Activated CD4-positive, alpha-beta T cell treated with anti-CD3 and anti-CD28 coated beads for 24 hours (primary cell): ENCODE data around the gene MMP15.
A peak's percentile ranks its signal among the peaks of the same experiment; 100 is the strongest.
"Not testable (repeated sequence)": the region's sequence is repeated elsewhere in the genome, so short reads cannot be mapped to it uniquely, and the experiment has no call there.

ENCODE experiments used
- DNase-seq, 2 donors: peaks; one replicate each; pipeline ENCODE4 v3.0.0-alpha.2; 2020; ENCODE audit warnings: low read depth in 2 of 2

The MMP15 gene

DNA sequence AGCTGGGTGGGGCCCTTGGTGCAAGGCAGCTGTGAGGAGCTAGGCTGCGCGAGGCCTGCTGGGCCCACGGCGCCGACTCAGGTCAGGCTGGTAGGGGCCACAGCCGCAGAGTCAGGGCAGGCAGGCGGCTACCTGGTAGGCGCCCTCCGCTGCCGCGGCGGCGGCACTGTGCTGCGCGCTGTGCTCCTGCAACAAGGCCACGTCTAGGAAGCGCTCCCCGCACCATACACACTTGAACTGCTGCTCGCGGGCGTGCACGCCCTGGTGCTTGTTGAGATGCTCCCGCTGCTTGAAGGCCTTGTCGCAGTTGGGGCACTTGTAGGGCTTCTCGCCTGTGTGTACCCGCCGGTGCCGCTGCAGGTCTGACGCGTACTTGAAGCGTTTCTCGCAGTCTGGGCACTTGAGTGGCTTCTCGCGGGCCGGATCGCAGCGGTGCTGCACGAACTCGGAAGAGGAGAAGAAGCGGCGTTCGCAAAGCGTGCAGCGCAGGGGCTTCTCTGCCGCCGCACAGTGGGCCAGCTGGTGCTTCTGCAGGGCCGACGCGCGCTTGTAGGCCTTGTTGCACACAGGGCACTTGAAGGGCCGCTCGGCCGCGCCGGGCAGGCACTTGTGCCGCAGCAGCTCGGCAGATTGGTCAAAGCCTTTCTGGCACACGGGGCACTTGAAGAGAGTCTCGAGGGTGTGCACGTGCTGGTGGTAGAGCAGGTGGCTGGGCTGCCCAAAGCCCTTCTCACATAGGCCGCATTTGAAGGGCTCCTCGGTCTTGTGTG, 29.0 kb upstream of the MMP15 start:
- no peak for DNase-seq

DNA sequence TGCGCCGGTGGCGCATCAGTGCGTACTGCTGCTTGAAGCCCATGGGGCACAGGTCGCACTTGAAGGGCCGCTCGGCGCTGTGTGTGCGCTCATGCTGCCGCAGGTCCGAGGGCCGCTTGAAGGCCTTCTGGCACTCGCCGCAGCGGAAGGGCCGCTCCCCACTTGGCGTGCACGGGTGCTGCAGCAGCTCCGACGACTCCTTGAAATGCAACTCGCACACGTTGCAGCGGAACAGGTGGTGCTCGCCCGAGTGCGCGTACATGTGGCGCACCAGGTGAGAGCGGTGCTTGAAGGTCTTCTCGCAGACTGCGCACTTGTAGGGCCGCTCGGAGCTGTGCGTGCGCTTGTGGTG, 28.4 kb upstream of the MMP15 start:
- DNase-seq = no peak

DNA sequence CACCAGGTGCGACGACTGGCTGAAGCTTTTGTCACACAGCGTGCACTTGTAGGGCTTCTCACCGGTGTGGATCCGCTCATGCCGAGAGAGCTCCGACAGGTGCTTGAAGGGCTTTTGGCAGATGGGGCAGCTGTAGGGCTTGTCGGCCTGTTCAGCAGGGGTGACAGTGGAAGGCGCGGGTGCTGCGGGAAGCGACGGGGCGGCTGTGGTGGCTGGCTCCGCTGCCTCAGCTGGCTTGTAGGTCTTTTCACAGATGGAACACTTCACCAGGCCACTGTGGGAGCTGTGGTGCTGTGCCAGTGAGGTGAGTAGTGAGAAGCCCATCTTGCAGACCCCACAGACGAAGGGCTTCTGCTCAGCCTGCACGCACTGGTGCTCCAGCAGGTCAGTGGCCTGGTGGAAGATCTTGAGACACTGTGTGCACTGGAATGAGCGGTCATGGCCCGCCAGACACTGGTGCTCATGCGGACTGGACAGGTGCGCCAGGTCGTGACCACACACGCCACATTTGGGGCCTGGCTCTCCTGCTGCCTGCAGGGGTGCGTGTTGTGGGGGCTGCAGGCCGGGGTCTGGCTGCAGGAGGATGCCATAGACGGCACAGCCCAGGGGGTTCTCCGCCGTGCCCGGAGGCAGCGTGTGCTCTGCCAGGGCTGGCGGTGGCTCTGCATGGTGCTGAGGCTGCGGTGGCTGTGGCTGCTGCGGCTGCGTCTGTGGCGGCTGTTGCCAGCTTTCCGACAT, 27.9 kb upstream of the MMP15 start:
- DNase-seq = no peak

DNA sequence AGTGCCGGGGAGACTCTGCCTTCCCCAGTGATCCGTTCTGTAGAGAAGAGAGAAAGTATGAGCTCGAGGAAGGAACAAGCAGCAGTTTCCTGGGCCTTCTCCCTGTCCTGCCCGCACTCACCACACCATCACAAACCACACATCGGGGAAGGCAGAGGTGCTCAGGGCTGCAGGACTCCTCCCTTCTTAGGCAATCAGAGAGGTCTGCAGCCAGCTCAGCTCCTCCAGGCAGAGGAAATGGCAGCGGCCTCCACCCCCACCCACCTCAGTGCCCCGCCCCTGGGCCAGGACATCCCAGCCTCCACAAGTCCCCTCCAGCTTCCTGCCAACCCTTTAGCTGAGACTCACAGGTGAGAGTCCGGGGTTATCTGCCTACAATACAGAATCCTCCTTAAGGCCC, 27.1 kb upstream of the MMP15 start:
- peak in 1 of 2 donors; percentile 55 for DNase-seq

- no peak for DNase-seq
These were observed 26.6 kb upstream of the MMP15 start for GRCh38 chr16:57998992-57999365.

DNA sequence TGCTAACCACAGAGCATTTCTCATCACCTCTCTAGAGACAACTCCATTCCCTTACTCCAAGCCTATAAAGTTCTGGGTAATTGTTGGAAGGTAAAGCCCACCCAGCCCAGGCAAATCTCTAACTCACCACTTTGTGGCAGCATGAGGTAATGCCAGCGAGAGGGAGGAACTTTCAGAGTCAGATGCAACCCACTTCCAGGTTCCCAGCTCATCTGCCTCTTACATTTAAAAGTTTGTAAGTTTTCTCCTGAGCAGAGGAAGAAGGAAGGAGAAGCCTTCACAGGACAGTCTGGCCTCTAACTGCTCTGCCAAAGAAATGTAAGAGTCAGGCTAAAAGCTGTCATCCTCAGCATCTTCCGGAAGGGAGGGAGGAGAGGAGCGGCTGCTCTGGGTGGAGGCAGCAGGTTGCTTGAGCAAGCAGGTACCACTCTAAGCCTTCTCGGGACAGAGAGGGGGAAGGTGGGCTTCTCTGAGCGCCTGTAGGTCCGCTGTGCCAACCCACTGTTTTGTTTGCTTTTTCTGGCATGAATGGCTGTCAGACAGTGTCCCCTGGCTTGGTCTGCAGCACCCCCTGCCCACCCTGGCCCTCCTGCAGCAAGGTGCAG, 26.1 kb upstream of the MMP15 start:
- no peak for DNase-seq

DNA sequence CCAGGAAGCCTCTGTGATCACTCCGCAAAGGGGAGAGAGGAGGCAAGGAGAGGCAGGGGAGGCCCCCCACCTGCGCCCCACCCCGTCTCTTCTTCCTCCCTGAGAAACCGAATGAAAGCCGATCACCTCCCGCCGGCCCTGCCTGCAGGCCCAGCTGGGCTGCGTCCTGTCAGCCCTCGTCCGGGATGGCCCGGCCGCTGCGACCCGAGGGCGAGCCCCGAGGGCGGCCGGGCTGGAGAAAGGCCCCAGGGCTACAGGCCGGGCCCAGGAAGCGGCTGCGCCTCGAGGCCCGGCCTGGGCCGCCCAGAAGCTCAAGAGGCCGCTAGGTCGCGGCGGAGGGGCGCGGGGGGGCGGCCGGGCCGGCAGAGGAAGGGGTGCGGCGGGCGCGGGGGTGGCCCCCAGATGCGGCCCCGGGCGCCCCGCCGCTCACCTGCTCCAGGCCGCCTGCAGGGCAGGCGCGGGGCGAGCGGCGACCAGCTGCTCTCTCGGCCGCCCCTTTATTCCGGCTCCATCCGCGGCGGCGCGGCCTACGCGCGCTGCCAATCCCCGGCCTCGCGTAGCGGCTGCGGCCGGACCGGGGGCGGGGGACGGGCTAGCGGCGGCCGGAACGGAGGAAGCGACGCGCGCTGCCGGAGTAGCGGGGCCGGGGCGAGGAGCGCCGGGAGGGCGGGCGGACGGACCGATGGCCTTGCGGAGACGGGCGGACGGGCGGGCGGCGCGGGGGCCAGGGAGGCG, 25.4 kb upstream of the MMP15 start, which contains the start of gene ZNF319:
ZNF319 (minus strand) TSS at position 702 of the 735 bp plus-strand sequence. CDS start 2,407 bp downstream, outside the sequence.
- no peak for DNase-seq

DNA sequence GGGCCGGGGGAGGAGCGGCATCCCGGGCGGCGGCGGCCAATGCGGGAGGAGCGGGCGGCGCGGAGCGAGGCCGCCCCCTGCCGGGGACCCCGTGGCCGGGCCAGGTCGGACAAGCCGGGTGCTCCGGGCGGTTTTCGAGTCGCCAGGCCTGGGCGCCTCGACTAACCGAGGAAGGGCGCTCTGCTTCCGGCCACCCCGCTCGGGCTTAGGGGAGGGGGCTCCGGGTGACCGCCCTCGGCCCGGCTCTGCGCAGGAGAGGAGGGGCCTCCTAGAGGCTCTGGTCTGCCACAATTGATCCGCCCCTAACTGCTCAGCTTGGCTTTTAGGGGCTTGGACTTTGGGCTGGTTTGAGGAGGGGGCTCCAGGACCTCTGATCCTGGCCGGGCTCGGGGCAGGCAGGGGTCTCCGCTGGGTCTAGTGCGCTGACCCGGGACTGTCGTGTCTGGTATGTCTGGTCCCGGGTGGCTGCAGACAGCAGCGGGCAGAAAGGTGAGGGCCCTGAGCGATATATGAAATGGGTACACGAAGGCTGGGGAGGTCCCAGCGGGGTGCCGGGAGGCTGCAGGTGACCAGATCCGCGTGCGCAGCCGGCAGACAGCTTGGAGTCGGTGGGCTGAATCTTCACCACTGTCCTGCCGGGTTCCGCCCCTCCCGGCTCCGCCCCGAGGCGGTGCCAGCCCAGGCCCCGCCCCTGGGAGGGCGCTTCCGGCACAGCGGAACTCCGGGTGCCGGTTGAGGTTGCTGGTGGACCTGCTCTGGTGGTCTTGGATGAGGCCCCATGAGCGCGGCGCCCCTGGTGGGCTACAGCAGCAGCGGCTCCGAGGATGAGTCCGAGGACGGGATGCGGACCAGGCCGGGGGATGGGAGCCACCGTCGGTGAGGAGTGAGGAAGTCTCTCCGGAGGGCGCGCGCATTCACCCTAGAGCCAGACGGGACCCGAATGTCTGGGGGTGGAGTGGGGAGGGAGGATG, 24.6 kb upstream of the MMP15 start, which contains the start of gene USB1:
USB1 (plus strand) TSS at position 702 of the 971 bp plus-strand sequence; CDS start at position 779, 77 bp downstream.
- peak; percentile 68 to 74 for DNase-seq

GRCh38 chr16:58001781-58002415, 23.7 kb upstream of the MMP15 start:
- no peak for DNase-seq

- DNase-seq = no peak
These were observed 23.1 kb upstream of the MMP15 start for GRCh38 chr16:58002416-58002800.

GRCh38 chr16:58002936-58003335, 22.6 kb upstream of the MMP15 start:
- no peak for DNase-seq

DNA sequence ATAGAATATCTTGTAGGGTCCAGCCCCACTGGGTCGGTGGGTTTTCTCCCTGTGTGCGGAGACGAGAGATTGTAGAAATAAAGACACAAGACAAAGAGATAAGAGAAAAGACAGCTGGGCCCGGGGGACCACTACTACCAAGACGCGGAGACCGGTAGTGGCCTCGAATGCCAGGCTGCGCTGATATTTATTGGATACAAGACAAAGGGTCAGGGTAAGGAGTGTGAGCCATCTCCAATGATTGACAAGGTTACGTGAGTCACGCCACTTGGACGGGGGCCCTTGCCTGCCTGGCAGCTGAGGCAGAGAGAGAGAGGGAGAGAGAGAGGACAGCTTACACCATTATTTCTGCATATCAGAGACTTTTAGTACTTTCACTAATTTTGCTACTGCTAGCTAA, 20.8 kb upstream of the MMP15 start:
- not testable (repeated sequence) for DNase-seq

DNA sequence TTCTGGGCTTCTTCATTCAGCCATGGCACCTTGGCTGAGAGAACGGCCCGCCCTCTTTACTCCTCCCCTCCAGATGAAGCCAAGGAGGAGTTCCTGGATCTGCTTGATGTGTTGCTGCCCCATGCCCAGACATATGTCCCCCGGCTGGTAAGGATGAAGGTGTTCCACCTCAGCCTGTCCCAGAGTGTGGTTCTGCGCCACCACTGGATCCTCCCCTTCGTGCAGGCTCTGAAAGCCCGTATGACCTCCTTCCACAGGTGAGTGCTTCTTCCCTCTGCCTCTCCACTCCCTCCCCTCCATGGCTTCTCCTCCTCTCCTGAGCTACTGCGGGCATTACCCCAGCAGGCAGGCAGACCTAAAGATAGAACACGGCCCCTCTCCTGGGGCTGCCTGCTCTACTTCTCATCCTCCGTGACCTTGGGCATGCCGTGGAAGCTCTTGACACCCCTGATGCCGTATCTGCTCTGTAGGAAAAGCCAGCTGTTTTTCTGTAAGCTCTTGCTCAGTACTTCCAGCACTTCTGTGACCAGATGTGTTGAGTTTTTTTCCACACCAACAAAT, 15.6 kb upstream of the MMP15 start:
- no peak for DNase-seq

GRCh38 chr16:58010886-58011285, 14.7 kb upstream of the MMP15 start:
- no peak for DNase-seq

DNA sequence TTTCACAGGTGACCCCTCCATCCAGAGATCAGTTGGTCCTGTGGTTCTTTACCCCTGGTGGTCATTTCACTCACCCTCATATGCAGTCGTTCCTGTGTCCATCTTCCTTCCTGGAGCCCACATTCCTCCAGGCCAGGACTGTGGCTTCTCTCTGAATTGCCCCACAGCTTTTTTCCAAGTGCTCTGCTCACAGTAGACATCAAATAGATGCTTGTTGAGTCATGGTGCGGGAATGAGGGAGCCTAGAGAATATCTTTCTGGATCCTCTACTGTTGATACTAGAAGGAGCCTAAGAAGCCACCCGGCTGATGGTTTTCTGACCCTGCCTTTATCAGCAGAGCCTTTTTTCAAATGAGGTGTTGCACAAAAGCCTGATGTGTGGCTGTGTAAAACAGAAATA, 13.9 kb upstream of the MMP15 start:
- DNase-seq = no peak

DNA sequence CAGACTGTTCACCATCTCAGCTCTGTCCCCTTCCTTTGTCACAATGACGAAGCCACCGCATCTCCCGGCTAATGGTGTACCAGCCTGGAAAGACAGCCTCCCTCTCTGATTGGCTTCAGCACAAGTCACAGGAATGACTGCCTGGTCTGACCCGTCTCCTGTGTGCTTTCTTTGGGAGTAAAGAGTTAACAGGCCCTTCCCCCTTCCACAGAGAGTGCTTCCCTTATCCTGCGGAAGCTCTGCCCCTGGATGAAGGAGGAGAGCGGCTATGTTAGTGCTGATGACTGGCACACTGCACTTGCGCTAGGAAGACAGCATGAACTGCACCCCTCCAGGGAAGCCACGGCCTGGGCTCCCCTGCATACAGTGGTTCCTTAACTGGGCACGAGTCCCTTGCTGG, 13.1 kb upstream of the MMP15 start:
- no peak for DNase-seq

DNA sequence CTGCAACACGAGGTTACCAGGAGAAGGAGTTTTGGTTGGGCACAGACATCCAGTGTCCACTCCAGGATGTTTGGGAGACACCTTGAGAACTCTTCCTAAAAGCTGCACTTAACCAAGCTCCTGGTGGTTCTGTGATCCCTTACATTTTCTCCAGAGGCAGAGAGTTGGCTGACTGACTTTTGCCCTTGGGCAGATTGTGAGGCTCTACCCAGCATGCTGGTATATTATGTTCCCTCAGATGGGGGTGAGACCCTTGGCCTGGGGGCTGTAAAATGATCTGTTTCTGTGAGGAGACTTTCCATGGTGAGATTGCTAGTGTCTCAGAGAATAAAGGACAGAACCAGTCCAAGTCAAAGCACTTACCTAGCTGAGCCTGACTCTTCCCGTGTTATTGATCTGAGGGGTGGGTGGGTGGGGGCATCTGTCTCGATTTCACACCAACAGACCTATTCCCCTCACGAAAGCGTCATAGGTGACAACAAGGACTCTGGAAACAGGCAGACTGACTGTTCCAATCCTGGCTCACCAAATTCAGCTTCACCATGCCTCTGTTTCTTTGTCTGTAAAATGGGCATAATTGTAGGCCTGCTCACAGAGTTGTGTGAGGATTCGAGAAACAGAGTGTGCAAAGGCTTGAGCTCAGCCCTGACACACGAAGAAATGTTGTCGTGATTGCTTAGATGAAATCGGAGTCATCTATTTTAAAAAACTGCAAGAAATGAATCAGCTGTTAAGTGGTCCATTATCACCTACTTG, 12.2 kb upstream of the MMP15 start:
- DNase-seq = no peak

- no peak for DNase-seq
These were observed 8.6 kb upstream of the MMP15 start for GRCh38 chr16:58016840-58017446.

DNA sequence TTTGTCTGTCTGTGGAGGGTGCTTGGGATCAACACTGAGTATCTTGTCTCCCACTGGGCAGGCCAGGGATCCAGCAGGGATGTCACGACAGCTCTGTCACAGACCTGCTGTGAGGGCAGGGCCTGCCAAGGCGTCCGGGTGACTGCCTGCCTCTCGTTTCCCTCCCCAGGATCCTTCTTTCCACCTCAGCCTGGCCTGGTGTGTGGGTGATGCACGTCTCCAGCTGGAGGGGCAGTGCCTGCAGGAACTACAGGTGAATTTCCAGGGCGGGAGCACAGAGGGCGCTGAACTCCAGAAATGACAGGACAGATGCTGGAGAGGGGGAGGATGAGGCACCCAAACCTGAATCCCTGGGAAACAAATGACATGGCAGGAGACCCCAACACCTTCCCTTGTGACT, 6.8 kb upstream of the MMP15 start:
- no peak for DNase-seq
